SK-N-SH (cell line): Measurements from ENCODE around the gene SPTBN1. TPM values are rescaled to one million over a fixed set of nuclear protein-coding genes. Genes with fewer than 3 reads are reported as not detected.

ENCODE experiments used
- CTCF ChIA-PET: fragments of 300-600, 350-600 bp; formaldehyde crosslinking; extraction: SDS; loops from one replicate; lab custom pipeline; 2021; lab: Yijun Ruan, JAX
- POLR2A ChIA-PET: fragments of 350-600 bp; sonication (Branson Sonifier 250); formaldehyde crosslinking; extraction: SDS; loops from one replicate; lab custom pipeline; 2020; ENCODE audit warnings: antibody characterized with exemption, inconsistent platforms; lab: Yijun Ruan, JAX
- DNase-seq: peaks from one replicate; pipeline ENCODE4 v3.0.0; 2012
- H2AFZ ChIP-seq: fragments of 200-600 bp; sonication (generic); 2 replicates; pipeline ENCODE4 v1.8.1; 2016; ENCODE audit warnings: antibody characterized with exemption, mild to moderate bottlenecking, low read depth
- H3F3A ChIP-seq: fragments of 200-600 bp; sonication (generic); replicated peaks from 2 replicates; pipeline ENCODE3; 2016; ENCODE audit warnings: antibody characterized with exemption, mild to moderate bottlenecking; ENCODE audit not compliant: insufficient read depth
- H3K27ac ChIP-seq, 2 experiments: fragments of 200-500 bp in 1 of 2; fragments of 200-600 bp in 1 of 2; sonication (Bioruptor generic) in 1 of 2; sonication (generic), shearing (Covaris generic) in 1 of 2; 2 replicates each; pipeline versions ENCODE4 v1.5.1 to v1.6.1; 2014 to 2016; ENCODE audit warnings: low read depth in 2 of 2, inconsistent platforms in 1 of 2, low read length in 1 of 2, mild to moderate bottlenecking in 1 of 2, mixed read lengths in 1 of 2
- H3K27me3 ChIP-seq: fragments of 200-600 bp; sonication (generic), shearing (Covaris generic); 2 replicates; pipeline ENCODE4 v1.6.1; 2016; ENCODE audit warnings: mixed run types; ENCODE audit not compliant: insufficient read depth
- H3K36me3 ChIP-seq, 2 experiments: fragments of 200-500 bp in 1 of 2; fragments of 200-600 bp in 1 of 2; sonication (Bioruptor generic) in 1 of 2; sonication (generic) in 1 of 2; replicated peaks in 1 of 2; 2 replicates each; pipeline versions ENCODE3 to v1.5.1; 2014 to 2016; ENCODE audit warnings: low read length in 1 of 2, mild to moderate bottlenecking in 1 of 2; ENCODE audit not compliant: insufficient read depth in 2 of 2, control insufficient read depth in 1 of 2
- H3K4me1 ChIP-seq, 2 experiments: fragments of 200-500 bp in 1 of 2; fragments of 200-600 bp in 1 of 2; sonication (Bioruptor generic) in 1 of 2; sonication (generic), shearing (Covaris generic) in 1 of 2; 2 replicates each; pipeline versions ENCODE4 v1.5.1 to v1.6.1; 2014 to 2016; ENCODE audit warnings: low read depth in 1 of 2, low read length in 1 of 2, mixed run types in 1 of 2; ENCODE audit not compliant: insufficient read depth in 2 of 2, control insufficient read depth in 1 of 2
- H3K4me2 ChIP-seq: fragments of 200-600 bp; sonication (generic), shearing (Covaris generic); 2 replicates; pipeline ENCODE4 v1.6.1; 2017; ENCODE audit warnings: mixed run types
- H3K4me3 ChIP-seq, 2 experiments: fragments of 200-500 bp in 1 of 2; fragments of 200-600 bp in 1 of 2; sonication (Bioruptor generic) in 1 of 2; sonication (generic), shearing (Covaris generic) in 1 of 2; 2 replicates each; pipeline versions ENCODE4 v1.5.1 to v1.8.1; 2014 to 2016; ENCODE audit warnings: low read depth in 2 of 2, inconsistent platforms in 1 of 2, low read length in 1 of 2, mild to moderate bottlenecking in 1 of 2, mixed read lengths in 1 of 2, moderate library complexity in 1 of 2
- H3K79me2 ChIP-seq: fragments of 200-600 bp; sonication (generic); 2 replicates; pipeline ENCODE4 v1.8.1; 2017; ENCODE audit warnings: mild to moderate bottlenecking; ENCODE audit not compliant: insufficient read depth
- H3K9ac ChIP-seq: fragments of 200-600 bp; sonication (generic); 2 replicates; pipeline ENCODE4 v1.6.1; 2017; ENCODE audit warnings: mixed run types
- H3K9me2 ChIP-seq: fragments of 200-600 bp; sonication (generic); 2 replicates; pipeline ENCODE4 v1.6.1; 2017; ENCODE audit warnings: mixed run types
- H3K9me3 ChIP-seq: fragments of 200-600 bp; sonication (generic); 2 replicates; pipeline ENCODE4 v1.6.1; 2017; ENCODE audit warnings: mixed run types, mild to moderate bottlenecking, moderate library complexity
- H4K20me1 ChIP-seq: fragments of 200-600 bp; sonication (generic); 2 replicates; pipeline ENCODE4 v1.6.1; 2017; ENCODE audit warnings: mild to moderate bottlenecking, mixed run types; ENCODE audit not compliant: insufficient read depth
- CHD2 ChIP-seq: fragments of 150-350 bp; IDR thresholded peaks from 2 replicates; pipeline ENCODE4 v1.6.1; 2018; ENCODE audit warnings: low read length; ENCODE audit not compliant: partially characterized antibody
- EZH2phosphoT487 ChIP-seq: fragments of 200-600 bp; sonication (generic); IDR thresholded peaks from 2 replicates; pipeline ENCODE4 v1.6.1; 2017; ENCODE audit warnings: low read depth, mixed run types, mild to moderate bottlenecking, antibody characterized with exemption, moderate library complexity, borderline replicate concordance
- GABPA ChIP-seq: IDR thresholded peaks from 2 replicates; pipeline ENCODE4 v1.4.0; 2012; ENCODE audit warnings: low read depth, mild to moderate bottlenecking
- GATA2 ChIP-seq: sonication (generic); formaldehyde crosslinking; IDR thresholded peaks from 2 replicates; pipeline ENCODE4 v1.5.0; 2020; ENCODE audit warnings: mild to moderate bottlenecking, missing genetic modification reagents
- JUND ChIP-seq: IDR thresholded peaks from 2 replicates; pipeline ENCODE4 v1.4.0; 2012
- MEF2A ChIP-seq: IDR thresholded peaks from 2 replicates; pipeline ENCODE4 v1.4.0; 2012; ENCODE audit warnings: low read depth, borderline replicate concordance
- MXI1 ChIP-seq: IDR thresholded peaks from 2 replicates; pipeline ENCODE4 v1.6.1; 2012; ENCODE audit warnings: mild to moderate bottlenecking, low read depth, low read length, improper control_type of control experiment
- NFIC ChIP-seq: IDR thresholded peaks from 2 replicates; pipeline ENCODE4 v1.4.0; 2012; ENCODE audit warnings: borderline replicate concordance
- RAD21 ChIP-seq: IDR thresholded peaks from 2 replicates; pipeline ENCODE4 v1.6.1; 2012; ENCODE audit warnings: mild to moderate bottlenecking, low read length
- RCOR1 ChIP-seq: fragments of 150-350 bp; IDR thresholded peaks from 2 replicates; pipeline ENCODE4 v1.6.1; 2017; ENCODE audit warnings: antibody characterized with exemption, low read length
- RXRA ChIP-seq: IDR thresholded peaks from 2 replicates; pipeline ENCODE4 v1.4.0; 2012; ENCODE audit warnings: low read depth, mild to moderate bottlenecking, borderline replicate concordance
- SIN3A ChIP-seq: IDR thresholded peaks from 2 replicates; pipeline ENCODE4 v1.6.1; 2012; ENCODE audit warnings: low read depth, mild to moderate bottlenecking, low read length, moderate library complexity, borderline replicate concordance
- WGBS: methylation state at CpG from one replicate; pipeline ENCODE4 v1.1.6; 2017; ENCODE audit warnings: low lambda C conversion rate; 5-methylcytosine and 5-hydroxymethylcytosine counted together
- polyA plus RNA-seq, 3 experiments: library from polyadenylated mRNA; depleted of rRNA; stranded (reverse); fragments of >200 nt; gene quantifications; 2 replicates each; pipeline ENCODE4 v1.2.3, GENCODE V29; 2012
- TF ChIP-seq, protein P1 (sequence below): IDR thresholded peaks from 2 replicates; pipeline ENCODE4 v1.4.0; 2012; ENCODE audit warnings: low read depth
- TF ChIP-seq, protein P2 (sequence below): fragments of 200-600 bp; sonication (generic); IDR thresholded peaks from 2 replicates; pipeline ENCODE4 v1.6.1; 2017; ENCODE audit warnings: antibody characterized with exemption, mild to moderate bottlenecking, moderate library complexity
- TF ChIP-seq, protein P3 (sequence below): IDR thresholded peaks from 2 replicates; pipeline ENCODE4 v1.6.1; 2012; ENCODE audit warnings: mild to moderate bottlenecking, low read depth, low read length, moderate library complexity
- TF ChIP-seq, protein P4 (sequence below): IDR thresholded peaks from 2 replicates; pipeline ENCODE4 v1.4.0; 2012; ENCODE audit warnings: low read depth, borderline replicate concordance

The SPTBN1 gene
- polyA plus RNA-seq, 1 of the 3 experiments (the other 2 are of a cell fraction), result 29.1 TPM

DNA sequence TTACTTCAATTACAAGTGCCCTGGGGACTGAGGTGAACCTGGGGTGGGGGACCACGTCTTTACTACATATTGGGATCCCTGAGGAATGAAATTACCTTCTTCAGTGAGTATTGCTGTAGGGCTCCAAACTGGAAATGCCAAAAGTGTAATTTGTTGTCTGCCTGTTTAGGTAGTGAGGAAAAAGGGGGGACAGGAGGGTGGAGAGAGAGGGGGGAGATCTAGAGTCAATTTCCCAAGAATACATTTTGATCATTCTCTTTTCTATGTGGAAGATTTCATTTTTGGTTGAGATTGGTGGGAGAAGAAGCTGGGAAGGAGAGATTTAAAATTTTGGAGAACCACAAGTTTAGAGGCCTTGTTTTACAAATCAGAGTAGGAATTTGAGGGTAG, 101.1 kb downstream of the SPTBN1 start:
- no peaks in the 10 kb centered on the region for H3K9me3 ChIP-seq
- TF ChIP-seq CHD2 (no peak), GATA2 (CRISPR knock-in tag) (no peak), SIN3A (no peak), MEF2A (no peak), JUND (no peak), RAD21 (no peak), NFIC (no peak), RCOR1 (no peak), RXRA (no peak), EZH2phosphoT487 (no peak), GABPA (no peak), MXI1 (no peak)
- TF ChIP-seq, protein P1, sequence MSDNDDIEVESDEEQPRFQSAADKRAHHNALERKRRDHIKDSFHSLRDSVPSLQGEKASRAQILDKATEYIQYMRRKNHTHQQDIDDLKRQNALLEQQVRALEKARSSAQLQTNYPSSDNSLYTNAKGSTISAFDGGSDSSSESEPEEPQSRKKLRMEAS, result no peak
- TF ChIP-seq, protein P2, sequence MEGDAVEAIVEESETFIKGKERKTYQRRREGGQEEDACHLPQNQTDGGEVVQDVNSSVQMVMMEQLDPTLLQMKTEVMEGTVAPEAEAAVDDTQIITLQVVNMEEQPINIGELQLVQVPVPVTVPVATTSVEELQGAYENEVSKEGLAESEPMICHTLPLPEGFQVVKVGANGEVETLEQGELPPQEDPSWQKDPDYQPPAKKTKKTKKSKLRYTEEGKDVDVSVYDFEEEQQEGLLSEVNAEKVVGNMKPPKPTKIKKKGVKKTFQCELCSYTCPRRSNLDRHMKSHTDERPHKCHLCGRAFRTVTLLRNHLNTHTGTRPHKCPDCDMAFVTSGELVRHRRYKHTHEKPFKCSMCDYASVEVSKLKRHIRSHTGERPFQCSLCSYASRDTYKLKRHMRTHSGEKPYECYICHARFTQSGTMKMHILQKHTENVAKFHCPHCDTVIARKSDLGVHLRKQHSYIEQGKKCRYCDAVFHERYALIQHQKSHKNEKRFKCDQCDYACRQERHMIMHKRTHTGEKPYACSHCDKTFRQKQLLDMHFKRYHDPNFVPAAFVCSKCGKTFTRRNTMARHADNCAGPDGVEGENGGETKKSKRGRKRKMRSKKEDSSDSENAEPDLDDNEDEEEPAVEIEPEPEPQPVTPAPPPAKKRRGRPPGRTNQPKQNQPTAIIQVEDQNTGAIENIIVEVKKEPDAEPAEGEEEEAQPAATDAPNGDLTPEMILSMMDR, result no peak
- TF ChIP-seq, protein P3, sequence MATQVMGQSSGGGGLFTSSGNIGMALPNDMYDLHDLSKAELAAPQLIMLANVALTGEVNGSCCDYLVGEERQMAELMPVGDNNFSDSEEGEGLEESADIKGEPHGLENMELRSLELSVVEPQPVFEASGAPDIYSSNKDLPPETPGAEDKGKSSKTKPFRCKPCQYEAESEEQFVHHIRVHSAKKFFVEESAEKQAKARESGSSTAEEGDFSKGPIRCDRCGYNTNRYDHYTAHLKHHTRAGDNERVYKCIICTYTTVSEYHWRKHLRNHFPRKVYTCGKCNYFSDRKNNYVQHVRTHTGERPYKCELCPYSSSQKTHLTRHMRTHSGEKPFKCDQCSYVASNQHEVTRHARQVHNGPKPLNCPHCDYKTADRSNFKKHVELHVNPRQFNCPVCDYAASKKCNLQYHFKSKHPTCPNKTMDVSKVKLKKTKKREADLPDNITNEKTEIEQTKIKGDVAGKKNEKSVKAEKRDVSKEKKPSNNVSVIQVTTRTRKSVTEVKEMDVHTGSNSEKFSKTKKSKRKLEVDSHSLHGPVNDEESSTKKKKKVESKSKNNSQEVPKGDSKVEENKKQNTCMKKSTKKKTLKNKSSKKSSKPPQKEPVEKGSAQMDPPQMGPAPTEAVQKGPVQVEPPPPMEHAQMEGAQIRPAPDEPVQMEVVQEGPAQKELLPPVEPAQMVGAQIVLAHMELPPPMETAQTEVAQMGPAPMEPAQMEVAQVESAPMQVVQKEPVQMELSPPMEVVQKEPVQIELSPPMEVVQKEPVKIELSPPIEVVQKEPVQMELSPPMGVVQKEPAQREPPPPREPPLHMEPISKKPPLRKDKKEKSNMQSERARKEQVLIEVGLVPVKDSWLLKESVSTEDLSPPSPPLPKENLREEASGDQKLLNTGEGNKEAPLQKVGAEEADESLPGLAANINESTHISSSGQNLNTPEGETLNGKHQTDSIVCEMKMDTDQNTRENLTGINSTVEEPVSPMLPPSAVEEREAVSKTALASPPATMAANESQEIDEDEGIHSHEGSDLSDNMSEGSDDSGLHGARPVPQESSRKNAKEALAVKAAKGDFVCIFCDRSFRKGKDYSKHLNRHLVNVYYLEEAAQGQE, result no peak
- TF ChIP-seq, protein P4, sequence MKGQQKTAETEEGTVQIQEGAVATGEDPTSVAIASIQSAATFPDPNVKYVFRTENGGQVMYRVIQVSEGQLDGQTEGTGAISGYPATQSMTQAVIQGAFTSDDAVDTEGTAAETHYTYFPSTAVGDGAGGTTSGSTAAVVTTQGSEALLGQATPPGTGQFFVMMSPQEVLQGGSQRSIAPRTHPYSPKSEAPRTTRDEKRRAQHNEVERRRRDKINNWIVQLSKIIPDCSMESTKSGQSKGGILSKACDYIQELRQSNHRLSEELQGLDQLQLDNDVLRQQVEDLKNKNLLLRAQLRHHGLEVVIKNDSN, result no peak
- TF ChIP-seq, all 33 proteins: peak for 0
- H3K4me1 ChIP-seq, result peaks cover 15 to 23% of the 10 kb centered on the region in 2 experiments
- no peak overlapping the region for H2AFZ ChIP-seq
- no peaks in the 10 kb centered on the region for H3K36me3 ChIP-seq
- 0 out of 2 replicates have a peak, but pooled peaks cover 6% of the 10 kb centered on the region for H4K20me1 ChIP-seq
- peak overlapping the region; percentile 84 for H3K4me2 ChIP-seq
- 56% methylated on average over 1 of the region's 1 CpG for WGBS
- no peak for DNase-seq
- POLR2A ChIA-PET, result interaction anchor here (1.6 kb wide), 1 partner anchor 442 kb away, joined by 3 read pairs; the partner anchor contains the start of gene ACYP2
- H3K9ac ChIP-seq, result peak overlapping the region; percentile 79; the same call in 1 of the 2 replicates
- H3K4me3 ChIP-seq, result peak overlapping the region; percentile 68 to 73; a peak in 3 of 4 replicates
- no peaks in the 10 kb centered on the region for H3K9me2 ChIP-seq
- H3F3A ChIP-seq, result peaks cover 34% of the 10 kb centered on the region
- CTCF ChIA-PET, result interaction anchor here (1.3 to 1.6 kb wide), 4 partner anchors 34 to 450 kb away, joined by 3 to 7 read pairs (median 4); no protein-coding TSS in a partner anchor
- H3K27ac ChIP-seq, result peak overlapping the region; percentile 94 to 95; a peak in 2 of 4 replicates
- no peaks in the 10 kb centered on the region for H3K27me3 ChIP-seq
- peaks cover 52% of the 10 kb centered on the region for H3K79me2 ChIP-seq
